NCI-H1092 (cell line): ENCODE data around the gene SNED1.

ENCODE experiments used
- DNase-seq: peaks from one replicate; lab custom pipeline; 2025; lab: John Stamatoyannopoulos, UW

The SNED1 gene

DNA sequence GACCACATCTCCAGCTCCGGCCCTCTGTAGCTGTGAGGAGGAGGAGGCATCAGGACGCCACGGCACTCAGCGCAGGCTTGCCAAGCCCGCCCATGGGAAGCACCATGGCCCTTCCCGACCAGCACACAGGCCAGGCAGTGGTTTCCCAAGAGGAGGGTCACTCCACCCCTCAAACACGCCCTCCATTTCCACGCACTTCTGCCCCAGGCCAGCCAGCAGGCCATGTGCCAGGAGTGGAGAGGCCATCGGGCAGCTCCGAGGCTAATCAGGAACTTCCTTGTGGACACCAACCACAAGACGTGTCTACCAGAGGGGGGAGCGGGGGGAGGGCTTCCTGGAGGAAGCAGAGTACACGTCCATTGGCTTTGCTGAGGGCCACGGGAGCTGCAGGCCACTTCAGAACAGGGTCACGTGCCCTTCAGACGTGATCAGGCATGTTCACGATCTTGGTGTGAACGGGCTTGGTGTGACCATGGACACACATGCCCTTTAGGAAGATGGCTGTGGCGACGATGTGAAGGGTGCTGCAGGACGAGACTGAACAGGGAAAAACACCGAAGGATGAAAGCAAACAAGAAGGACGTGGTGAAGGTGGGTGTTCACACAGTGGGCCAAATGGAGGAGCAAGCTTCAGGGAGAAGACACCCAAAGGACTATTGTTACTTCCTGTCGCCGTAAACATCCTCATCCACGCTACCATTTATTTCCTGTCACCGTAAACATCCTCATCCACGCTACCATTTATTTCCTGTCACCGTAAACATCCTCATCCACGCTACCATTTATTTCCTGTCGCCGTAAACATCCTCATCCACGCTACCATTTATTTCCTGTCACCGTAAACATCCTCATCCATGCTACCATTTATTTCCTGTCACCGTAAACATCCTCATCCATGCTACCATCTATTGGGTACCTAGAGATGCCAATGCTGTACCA is 110.1 kb downstream of the SNED1 start:
- DNase-seq: no peak

DNA sequence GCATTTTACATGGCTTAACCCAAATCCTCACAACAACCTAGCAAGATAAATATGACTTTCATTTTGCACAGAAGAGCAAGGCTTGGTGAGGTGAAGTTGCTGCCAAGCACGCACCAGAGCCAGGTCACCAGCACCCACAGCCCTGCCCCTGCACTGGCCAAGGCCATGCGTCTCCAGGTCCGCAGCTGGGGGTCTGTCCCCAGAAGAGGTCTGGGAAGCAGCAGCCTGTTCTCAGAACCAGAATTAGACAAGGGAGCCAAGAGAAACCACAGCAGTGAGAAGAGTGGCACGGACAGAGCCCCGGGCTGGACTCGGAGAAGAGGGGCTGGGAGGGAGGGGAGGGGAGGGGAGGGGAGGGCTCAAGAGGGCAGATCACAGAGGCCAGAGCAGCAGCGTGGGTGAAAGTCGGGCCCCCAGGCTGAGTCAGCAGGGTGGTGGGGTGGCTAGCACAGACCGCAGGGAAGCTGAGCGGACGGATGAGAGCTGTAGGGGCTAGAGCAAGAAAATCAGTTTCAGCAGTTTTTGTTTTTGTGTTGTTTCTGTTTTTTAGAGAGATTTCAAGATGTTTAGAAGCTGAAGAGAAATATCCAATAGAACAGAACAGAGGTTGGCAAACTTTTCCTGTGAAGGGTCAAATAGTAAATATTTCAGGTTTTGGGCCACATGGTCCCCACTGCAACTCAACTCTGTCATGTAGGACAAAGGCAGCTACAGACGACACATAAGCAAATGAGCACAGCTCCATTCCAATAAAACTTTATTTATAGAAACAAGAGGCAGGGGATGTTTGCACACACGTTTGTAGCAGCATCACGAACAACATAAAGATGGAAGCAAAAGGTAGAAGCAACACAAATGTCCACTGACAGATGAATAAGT is 111.0 kb downstream of the SNED1 start:
- no peak for DNase-seq

DNA sequence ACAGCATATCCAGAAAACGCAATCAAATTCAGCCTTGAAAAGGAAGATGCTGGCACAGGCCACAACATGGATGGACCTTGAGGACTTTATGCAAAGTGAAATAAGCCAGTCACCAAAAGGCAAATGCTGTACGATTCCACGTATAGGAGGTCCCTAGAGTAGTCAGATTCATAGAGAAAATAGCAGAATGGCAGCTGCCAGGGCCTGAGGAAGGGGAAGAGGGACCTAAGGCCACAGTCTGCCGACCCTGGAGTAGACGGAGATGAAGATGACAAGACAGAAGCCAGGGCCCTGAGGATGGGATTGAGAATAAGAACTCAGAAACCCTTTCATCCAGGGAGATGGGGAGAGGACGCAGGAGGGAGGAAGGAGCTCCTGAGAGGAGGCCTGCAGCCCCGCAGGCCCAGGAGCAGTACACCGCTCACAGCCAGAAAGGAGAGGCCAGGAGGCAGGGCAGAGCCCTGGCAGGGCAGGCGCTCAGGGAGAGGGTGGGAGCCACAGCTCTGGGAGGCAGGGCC is 111.7 kb downstream of the SNED1 start:
- no peak for DNase-seq

DNA sequence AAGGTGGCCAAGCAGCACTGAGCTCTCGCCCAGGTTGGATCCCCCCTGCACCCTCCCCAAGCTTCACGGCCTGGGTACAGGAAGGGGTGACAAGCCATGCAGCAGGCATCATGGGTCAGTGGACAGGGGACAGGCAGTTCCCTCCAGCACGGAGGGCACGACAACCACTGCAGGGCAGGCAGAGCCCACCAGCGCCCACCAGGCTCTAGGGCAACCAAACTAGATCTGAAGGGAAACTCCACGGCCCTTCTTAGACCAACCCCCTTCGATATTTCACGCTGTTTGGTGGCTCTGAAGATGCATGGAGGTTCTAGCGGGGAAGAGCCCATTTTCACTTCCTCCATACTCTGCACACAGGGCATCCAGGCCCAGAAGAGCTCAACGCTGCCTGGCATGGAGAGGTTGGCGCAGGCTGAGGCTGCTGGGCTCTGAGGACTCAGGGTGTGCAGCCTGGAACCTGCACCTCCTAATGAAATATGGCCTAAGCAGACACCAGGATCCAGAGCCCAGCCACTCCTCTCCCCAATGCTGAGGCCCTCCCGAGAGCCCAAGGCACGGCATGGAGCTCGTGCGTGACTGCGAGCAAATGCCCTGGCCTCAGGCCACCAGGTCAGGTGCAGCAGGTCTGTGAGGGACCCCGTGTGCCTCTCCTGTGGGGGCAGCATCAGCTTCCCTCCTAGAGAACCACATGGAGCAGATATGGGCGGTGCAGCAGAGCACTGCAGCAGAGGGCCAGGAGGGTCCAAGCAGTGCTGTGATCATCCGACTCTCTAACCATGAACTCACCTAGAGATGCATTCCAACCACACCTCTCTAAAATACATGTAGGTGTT is 112.4 kb downstream of the SNED1 start:
- DNase-seq: no peak

DNA sequence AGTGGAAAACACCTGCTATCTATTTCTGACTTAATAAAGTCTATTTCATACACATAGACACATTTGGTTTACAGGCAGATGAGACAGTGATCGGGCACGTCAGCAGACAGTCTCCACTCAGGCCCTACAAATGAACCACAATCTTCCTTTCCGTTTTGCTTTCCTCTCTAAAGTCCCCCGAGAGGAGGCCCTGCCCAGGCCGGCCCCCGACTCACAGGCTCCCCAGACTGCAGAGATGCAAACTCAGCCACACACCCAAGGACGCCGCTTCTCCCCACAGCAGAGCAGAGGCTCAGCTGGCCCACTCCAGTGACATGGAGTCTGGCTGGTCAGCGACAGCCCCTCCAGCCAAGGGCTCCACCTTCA is 113.0 kb downstream of the SNED1 start:
- no peak for DNase-seq

DNA sequence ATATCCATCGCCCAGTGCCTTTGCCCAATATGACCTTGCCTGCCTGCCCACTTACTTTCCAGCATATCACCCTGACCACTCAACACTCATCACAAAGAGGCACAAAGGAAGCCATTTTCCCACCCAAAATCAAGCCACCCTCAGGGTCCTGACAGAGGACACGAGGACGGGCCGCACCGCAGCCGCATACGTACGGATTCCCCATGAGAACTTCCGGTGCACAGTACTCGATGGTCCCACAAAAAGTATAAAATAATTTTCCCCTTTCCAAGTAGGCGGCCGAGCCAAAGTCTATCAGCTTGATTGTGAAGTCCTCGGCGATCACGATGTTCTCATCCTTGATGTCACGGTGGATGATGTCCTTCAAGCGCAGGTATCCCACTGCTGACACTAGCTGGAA is 113.6 kb downstream of the SNED1 start:
- DNase-seq: no peak

DNA sequence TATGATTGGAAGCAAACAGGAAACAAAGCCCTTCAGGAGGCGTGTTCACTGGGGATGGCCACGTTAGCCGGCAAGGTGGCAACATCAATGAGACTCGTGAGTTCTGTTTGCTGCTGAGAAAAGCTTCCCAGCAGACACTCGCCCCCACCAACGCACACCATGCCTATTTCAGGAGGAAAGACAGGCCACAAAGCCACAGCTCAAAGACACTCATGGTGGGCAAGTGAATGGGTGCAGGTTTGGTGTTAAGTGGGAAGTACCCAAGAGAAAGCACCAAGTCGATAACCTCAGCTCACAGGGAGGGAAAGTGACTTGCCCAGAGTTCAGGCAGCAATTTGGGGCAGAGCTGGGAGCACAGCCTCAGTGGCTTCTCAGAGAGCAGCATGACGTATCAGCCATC is 114.2 kb downstream of the SNED1 start:
- no peak for DNase-seq

DNA sequence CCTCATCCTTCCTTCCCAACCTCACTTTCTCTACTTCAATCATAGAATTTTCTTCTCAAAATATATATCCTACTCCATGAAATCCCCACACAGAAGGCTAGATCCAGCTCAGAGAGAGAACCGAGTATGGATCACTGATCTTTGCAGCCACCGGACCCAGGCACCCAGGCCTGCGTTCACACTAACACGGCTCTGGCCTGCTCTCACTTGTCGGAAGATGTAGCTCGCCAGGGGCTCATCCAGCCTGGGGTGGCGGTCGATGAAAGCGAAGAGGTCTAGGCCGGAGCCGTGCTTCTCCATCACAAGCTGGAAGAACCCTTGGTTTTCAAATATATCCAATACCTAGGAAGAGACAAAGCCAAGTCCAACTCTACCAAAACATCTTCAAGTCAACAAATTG is 116.4 kb downstream of the SNED1 start:
- DNase-seq: no peak

DNA sequence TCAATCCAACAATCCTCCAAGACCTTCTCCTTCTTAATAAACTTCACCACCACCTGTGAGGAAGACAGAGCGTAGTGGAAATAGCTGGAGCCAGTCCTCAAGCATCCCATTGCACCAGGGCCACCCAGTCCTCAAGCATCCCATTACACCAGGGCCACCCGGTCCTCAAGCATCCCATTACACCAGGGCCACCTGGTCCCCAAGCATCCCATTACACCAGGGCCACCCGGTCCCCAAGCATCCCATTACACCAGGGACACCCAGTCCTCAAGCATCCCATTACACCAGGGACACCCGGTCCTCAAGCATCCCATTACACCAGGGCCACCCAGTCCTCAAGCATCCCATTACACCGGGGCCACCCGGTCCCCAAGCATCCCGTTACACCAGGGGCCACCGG is 116.9 kb downstream of the SNED1 start:
- no peak for DNase-seq

DNA sequence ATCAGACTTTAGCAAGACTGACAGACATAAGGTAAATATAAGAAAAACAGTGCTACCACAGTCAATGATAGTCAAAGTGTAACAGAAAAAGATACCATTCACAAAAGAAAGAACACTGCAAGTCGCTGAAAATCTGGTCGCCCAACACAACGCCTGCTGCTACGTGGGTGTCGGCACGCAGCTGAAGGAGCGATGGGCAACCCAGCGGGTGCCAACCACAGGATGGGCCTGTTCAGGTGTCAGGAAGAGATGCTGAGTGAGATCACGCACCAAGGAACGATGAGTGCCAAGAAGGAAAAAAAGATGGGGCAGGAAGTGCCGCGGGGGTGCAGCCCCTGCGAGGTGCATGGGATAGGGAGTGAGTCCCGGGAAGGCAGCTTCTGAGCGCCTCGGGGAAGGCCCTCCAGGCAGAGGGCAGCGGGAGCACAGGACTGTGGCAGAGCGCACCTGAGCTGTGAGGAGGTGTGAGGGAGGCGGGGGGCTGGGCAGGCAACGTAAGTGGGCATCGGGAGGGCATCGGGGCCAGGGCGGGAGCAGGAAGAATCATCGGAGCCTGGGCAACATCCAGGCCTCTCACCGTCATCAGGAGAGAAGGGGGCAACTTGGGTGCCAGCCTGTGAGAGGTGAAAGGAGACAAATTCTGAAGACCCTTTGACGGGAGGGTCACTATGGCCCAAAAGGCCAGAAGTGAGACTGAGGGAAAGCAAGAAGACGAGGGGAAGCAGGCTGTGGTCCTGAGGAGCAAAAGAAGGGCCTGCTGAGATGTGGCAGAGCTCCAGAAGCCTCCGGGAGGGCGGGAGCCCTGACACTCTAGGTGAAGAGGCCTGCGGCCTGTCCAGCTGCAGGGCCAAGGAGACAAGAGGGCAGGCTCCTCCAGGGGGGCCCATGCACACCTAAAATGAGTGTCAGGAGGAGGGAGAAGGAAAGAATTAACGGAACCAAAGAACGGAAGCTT is 118.5 kb downstream of the SNED1 start:
- no peak for DNase-seq

DNA sequence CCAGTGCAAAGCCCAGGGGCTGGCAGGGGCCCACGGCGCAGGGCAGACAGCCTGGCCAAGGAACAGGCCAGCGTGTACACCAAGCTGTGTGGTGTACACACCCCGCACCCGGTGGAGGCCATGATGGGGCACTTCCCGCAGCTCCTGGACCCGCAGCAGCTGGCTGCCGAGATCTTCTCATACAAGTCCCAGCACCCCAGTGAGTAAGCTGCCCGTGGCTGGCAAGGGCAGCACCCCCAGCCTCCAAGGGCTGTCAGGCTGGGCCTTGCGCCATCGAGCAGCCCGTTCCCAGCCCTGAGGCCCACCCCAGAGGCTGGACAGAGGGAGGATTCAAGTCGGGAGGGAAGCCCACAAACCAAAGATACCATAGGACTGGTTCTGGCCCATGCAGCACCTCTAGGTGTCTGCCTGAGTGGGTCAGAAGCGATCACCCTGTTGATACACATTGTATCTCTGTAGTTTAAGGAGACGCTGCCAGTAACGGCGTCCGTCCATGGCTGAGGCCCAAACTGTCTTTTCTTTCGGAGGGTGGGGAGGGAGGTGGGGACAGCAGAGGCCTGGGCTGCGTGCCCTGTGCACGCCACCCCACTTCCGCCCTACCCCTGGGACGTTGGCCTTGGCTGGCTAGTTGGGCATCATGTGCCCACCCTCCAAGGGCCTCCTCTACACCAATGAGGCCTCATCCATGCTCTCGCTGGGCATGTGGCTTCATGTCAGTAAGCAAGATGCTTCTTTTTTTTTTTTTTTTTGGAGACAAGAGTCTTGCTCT is 120.5 kb downstream of the SNED1 start:
- no peak for DNase-seq

DNA sequence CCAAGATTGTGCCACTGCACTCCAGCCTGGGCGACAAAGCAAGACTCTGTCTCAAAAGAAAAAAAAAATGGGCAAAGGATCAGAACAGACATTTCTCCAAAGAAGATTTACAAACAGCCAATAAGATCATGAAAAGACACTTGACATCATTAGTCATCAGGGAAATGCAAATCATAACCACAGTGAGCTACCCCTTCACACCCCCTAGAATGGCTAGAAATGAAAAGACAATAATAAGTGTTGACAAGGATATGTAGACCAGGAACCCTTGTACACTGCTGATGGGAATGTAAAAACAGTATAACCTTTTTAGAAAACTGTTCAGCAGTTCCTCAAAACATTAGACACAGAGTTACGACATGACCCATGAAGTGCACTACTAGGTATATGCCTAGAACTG is 122.0 kb downstream of the SNED1 start:
- DNase-seq: no peak

DNA sequence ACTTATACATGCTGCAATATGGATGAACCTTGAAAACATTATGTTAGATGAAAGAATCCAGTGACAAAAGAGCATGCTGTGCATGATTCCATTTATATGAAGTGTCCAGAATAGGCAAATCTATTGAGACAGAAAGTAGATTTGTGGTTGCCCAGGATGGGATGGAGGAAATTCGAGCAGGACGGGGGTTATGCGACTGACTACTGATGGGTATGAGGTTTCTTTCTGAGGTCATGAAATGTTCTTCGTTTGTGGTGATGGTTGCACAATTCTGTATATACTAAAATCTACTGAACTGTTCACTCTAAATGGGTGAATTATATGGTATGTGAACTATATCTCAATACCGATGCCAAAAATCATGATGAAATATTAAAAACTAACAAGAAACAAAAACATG is 122.6 kb downstream of the SNED1 start:
- DNase-seq: no peak

DNA sequence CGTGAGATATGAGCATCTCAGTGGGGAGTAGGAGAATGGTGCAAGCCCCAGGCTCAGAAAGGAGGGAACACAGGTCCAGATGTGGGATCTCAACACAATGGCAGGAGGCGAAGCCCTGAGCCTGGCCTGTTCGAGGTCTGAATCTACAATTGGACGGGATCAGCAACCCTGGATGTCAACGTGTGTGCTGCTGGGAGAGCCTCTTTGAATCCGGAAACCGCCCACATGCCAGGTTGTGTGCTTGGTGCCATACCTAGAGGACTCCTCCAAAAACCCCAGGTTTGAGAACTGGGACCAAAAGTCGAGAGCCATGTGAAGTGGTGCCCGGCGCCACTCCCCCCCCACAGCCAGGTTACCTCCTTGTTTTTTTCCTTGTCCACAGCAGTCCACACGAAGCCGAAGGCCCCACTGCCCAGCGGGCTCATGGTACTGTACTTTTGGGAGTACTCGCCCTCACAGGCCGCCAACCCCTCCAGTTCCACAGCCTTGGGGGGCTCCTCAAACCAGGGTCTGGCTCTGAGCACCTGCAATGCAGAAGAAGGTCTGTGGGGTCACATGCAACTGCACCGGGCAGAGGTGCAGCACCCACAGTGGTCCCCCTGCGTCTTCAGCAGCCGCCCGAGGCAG is 124.1 kb downstream of the SNED1 start:
- DNase-seq: no peak

DNA sequence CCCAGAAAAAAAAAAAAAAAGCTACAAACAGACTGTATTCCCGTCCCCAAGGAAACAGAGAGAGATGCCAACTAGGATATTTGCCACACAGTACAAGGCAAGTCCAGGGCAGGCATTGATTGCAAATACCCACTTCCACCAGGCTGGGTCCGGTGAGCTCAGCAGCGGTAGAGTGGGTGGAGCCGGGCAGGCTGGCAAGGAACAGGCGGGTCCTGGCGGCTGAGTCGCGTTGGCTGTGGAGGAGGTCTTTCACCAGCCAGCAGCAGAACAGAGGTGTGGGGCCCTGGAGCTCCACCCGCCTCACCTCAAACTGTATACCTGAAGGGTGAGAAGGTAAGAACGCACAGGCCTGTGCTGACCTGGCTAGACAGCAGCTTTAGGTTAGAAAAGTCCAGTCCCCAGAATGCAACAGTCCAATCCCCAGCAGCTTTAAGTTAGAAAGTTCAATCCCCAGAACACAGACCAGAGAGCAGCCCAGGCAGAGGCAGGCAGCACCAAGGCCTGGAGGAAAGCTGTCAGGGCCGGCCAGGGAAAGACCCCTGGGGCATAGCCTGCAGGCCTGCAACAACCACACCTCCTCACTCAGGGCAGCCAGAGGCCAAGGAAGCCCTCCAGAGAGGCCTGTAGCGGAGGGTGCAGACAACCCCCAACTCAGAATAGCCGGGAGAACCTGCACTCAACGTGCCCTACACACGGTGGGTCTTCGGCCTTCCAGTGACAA is 125.6 kb downstream of the SNED1 start:
- DNase-seq: no peak

DNA sequence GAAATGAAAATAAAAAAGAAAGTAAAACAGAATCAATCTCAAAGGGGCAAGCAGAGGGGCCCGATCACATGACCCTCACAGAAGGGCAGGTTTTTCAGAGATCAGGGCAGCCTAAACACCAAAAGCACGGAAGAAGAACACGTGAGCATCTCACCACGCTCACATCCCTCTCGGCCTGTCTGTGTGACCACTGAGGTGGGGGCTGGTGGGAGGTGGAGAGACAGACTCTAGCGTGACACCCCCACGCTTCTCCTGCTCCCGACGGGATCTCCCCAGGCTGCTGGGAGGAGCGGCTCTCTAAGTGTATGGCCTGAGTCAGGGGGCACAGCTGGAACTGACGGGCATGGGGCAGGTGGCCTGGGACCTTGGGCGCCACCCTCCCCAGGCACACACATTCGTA is 127.2 kb downstream of the SNED1 start:
- DNase-seq: no peak

DNA sequence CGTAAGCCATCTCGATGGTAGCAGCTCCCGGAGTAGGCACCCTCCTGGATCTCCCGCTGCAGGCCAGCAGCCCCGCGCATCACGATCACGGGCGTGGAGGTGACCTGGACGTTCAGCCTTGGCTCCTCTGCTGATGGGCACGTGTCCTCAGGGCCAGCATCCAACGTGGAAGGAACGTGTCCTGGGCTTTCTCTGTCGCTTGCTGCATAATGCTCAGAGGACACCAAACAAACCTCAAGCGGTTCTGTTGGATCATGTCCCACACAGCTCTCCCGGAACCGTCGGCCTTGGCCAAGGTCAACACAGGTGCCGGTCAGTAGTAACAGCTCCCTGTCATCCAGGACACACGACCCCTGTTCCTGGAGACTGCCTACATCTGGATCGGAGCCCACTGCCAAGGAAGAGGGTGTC is 127.8 kb downstream of the SNED1 start:
- DNase-seq: no peak

DNA sequence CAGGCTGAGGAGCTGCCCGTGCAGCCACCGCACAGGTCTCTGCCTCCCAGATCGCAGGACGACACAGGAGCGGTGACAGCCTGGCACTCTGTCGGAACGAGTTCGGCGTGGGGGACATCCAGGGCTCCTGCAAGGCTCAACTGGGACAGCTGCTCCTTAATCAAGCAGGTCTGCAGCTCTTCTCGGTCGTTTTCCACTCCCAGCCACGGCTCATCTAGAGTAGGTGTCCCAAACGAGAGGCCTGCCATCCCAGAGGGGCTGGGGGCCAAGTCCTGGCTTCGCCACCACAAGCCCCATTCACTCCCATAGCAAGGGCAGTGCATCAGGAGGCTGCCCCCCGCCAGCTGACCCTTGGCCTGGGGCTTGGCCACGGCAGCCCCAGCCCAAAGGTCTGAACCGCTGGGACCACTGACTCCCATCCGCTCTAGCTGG is 128.4 kb downstream of the SNED1 start:
- no peak for DNase-seq

DNA sequence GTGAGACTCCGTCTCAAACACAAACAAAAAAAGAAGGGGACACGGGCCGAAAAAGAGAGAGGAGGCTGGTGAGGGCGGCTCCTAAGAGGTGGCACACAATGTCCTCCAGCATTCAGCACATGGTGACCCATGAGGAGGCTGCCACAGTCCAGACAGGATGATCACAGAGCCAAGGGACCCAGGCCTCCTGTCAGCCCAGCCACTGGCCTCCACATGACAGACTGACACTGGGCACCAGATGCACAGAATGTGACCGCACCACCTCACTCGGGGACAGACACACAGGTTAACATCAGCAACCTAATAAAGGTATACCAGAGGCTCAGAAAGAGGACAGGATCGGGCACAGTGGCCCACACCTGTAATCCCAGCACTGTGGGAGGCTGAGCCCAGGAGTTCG is 129.8 kb downstream of the SNED1 start:
- no peak for DNase-seq
